ENCODE data around the gene TBXAS1.

TBXAS1 gene

DNA sequence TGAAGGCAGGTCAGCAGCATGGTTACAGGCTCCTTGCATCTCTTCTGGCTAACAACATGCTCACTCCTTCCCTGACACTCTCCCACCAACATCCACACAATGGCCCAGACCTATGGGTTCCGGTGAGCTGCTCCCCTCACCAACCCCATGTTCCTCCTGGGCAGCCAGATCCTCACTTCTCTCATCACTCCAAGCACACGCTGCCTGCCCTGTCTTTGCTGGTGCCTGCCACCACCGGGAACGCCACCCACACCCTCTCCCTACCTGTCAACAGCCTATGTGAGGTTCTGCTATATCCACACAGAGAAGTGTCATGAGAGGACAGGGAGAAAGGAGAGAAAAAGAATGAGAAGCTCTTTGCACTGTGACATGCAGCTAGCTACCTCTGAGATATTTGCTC, 219.1 kb downstream of the TBXAS1 start:
- Histone ChIP-seq H3K36me3 (ENCODE audit: control insufficient read depth in 2 of 2, insufficient read depth in 1 of 2, low read length in 2 of 2) (no peaks in the 10 kb centered on the region; a peak in 1 of 3 replicates), H3K4me3 (ENCODE audit: low read depth, low read length) (no peak overlapping the region), H3K4me1 (ENCODE audit: control insufficient read depth, insufficient read depth, low read length) (no peaks in the 10 kb centered on the region), H3K27ac (ENCODE audit: extremely low read depth, low read depth, low read length) (no peak overlapping the region), H3K9me3 (ENCODE audit: control insufficient read depth, insufficient read depth, low read depth, low read length) (no peaks in the 10 kb centered on the region)
- ChIA-PET POLR2A (no interaction called here), CTCF (interaction anchor here (0.7 kb wide), 1 partner anchor 139 kb away, joined by 4 read pairs; no protein-coding TSS in a partner anchor)
- no peak for TF ChIP-seq SALL2 (tag by site-specific recombination; IDR thresholded peaks at IDR 0.05; ENCODE audit: borderline replicate concordance)
- no peak for TF ChIP-seq PRDM1 (tag by site-specific recombination; IDR thresholded peaks at IDR 0.05)
- no peak for TF ChIP-seq GLI4 (tag by site-specific recombination; IDR thresholded peaks at IDR 0.05)
- TF ChIP-seq ZFP41 (tag by site-specific recombination; IDR thresholded peaks at IDR 0.05; ENCODE audit: borderline replicate concordance), result no peak
- TF ChIP-seq, protein P1, sequence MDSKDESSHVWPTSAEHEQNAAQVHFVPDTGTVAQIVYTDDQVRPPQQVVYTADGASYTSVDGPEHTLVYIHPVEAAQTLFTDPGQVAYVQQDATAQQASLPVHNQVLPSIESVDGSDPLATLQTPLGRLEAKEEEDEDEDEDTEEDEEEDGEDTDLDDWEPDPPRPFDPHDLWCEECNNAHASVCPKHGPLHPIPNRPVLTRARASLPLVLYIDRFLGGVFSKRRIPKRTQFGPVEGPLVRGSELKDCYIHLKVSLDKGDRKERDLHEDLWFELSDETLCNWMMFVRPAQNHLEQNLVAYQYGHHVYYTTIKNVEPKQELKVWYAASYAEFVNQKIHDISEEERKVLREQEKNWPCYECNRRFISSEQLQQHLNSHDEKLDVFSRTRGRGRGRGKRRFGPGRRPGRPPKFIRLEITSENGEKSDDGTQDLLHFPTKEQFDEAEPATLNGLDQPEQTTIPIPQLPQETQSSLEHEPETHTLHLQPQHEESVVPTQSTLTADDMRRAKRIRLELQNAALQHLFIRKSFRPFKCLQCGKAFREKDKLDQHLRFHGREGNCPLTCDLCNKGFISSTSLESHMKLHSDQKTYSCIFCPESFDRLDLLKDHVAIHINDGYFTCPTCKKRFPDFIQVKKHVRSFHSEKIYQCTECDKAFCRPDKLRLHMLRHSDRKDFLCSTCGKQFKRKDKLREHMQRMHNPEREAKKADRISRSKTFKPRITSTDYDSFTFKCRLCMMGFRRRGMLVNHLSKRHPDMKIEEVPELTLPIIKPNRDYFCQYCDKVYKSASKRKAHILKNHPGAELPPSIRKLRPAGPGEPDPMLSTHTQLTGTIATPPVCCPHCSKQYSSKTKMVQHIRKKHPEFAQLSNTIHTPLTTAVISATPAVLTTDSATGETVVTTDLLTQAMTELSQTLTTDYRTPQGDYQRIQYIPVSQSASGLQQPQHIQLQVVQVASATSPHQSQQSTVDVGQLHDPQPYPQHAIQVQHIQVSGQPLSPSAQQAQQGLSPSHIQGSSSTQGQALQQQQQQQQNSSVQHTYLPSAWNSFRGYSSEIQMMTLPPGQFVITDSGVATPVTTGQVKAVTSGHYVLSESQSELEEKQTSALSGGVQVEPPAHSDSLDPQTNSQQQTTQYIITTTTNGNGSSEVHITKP (tag by site-specific recombination; IDR thresholded peaks at IDR 0.05), result no peak
- TF ChIP-seq, protein P2, sequence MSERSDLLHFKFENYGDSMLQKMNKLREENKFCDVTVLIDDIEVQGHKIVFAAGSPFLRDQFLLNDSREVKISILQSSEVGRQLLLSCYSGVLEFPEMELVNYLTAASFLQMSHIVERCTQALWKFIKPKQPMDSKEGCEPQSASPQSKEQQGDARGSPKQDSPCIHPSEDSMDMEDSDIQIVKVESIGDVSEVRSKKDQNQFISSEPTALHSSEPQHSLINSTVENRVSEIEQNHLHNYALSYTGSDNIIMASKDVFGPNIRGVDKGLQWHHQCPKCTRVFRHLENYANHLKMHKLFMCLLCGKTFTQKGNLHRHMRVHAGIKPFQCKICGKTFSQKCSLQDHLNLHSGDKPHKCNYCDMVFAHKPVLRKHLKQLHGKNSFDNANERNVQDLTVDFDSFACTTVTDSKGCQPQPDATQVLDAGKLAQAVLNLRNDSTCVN (tag by site-specific recombination; optimal IDR thresholded peaks at IDR 0.05), result no peak
- no peak for TF ChIP-seq ZNF514 (tag by site-specific recombination; IDR thresholded peaks at IDR 0.05)
- no peak for TF ChIP-seq ZNF610 (tag by site-specific recombination; IDR thresholded peaks at IDR 0.05; ENCODE audit: borderline replicate concordance)
- no peak for TF ChIP-seq ZNF202 (tag by site-specific recombination; IDR thresholded peaks at IDR 0.05; ENCODE audit: borderline replicate concordance)
- no peak for TF ChIP-seq ZNF350 (tag by site-specific recombination; IDR thresholded peaks at IDR 0.05)
- TF ChIP-seq, protein P3, sequence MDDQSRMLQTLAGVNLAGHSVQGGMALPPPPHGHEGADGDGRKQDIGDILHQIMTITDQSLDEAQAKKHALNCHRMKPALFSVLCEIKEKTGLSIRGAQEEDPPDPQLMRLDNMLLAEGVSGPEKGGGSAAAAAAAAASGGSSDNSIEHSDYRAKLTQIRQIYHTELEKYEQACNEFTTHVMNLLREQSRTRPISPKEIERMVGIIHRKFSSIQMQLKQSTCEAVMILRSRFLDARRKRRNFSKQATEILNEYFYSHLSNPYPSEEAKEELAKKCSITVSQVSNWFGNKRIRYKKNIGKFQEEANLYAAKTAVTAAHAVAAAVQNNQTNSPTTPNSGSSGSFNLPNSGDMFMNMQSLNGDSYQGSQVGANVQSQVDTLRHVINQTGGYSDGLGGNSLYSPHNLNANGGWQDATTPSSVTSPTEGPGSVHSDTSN (CRISPR knock-in tag; IDR thresholded peaks at IDR 0.05), result no peak
- TF ChIP-seq WT1 (tag by site-specific recombination; IDR thresholded peaks at IDR 0.05), result no peak
- TF ChIP-seq, protein P4, sequence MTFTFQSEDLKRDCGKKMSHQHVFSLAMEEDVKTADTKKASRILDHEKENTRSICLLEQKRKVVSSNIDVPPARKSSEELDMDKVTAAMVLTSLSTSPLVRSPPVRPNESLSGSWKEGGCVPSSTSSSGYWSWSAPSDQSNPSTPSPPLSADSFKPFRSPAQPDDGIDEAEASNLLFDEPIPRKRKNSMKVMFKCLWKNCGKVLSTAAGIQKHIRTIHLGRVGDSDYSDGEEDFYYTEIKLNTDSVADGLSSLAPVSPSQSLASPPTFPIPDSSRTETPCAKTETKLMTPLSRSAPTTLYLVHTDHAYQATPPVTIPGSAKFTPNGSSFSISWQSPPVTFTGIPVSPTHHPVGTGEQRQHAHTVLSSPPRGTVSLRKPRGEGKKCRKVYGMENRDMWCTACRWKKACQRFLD (tag by site-specific recombination; IDR thresholded peaks at IDR 0.05), result no peak
- no peak for TF ChIP-seq FEZF1 (tag by site-specific recombination; IDR thresholded peaks at IDR 0.05)
- no peak for TF ChIP-seq ZNF664 (tag by site-specific recombination; IDR thresholded peaks at IDR 0.05)
- TF ChIP-seq, protein P5, sequence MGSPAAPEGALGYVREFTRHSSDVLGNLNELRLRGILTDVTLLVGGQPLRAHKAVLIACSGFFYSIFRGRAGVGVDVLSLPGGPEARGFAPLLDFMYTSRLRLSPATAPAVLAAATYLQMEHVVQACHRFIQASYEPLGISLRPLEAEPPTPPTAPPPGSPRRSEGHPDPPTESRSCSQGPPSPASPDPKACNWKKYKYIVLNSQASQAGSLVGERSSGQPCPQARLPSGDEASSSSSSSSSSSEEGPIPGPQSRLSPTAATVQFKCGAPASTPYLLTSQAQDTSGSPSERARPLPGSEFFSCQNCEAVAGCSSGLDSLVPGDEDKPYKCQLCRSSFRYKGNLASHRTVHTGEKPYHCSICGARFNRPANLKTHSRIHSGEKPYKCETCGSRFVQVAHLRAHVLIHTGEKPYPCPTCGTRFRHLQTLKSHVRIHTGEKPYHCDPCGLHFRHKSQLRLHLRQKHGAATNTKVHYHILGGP (tag by site-specific recombination; IDR thresholded peaks at IDR 0.05), result no peak
- TF ChIP-seq ZNF830 (tag by site-specific recombination; IDR thresholded peaks at IDR 0.05; ENCODE audit: low read depth), result no peak
- TF ChIP-seq, protein P6, sequence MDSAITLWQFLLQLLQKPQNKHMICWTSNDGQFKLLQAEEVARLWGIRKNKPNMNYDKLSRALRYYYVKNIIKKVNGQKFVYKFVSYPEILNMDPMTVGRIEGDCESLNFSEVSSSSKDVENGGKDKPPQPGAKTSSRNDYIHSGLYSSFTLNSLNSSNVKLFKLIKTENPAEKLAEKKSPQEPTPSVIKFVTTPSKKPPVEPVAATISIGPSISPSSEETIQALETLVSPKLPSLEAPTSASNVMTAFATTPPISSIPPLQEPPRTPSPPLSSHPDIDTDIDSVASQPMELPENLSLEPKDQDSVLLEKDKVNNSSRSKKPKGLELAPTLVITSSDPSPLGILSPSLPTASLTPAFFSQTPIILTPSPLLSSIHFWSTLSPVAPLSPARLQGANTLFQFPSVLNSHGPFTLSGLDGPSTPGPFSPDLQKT (IDR thresholded peaks at IDR 0.05; ENCODE audit: borderline replicate concordance, low read depth, low read length), result no peak
- TF ChIP-seq ZNF658 (tag by site-specific recombination; IDR thresholded peaks at IDR 0.05), result no peak
